ENCODE data around the gene KHDC4.

Gene KHDC4

GRCh38 chr1:155934097-155934935 is at the start of gene KHDC4:
Gene KHDC4, minus strand, starts transcription at chr1:155934413. Its CDS starts 40 bp downstream, at chr1:155934373.
- peak; percentile 86 to 87 for DNase-seq (ENCODE audit: low read depth in 2 of 2)

GRCh38 chr1:155983191-155984024 is 49.2 kb upstream of the KHDC4 start:
- no peak for DNase-seq (ENCODE audit: low read depth in 2 of 2)

GRCh38 chr1:155982106-155982505 is 47.9 kb upstream of the KHDC4 start:
- no peak for DNase-seq (ENCODE audit: low read depth in 2 of 2)

GRCh38 chr1:155981266-155982088 is 47.3 kb upstream of the KHDC4 start:
- DNase-seq (ENCODE audit: low read depth in 2 of 2): no peak

- no peak for DNase-seq (ENCODE audit: low read depth in 2 of 2)
Measured at GRCh38 chr1:155979597-155980343, 45.6 kb upstream of the KHDC4 start.

- no peak for DNase-seq (ENCODE audit: low read depth in 2 of 2)
Measured at GRCh38 chr1:155978973-155979429, 44.8 kb upstream of the KHDC4 start.

GRCh38 chr1:155978325-155978972 is 44.2 kb upstream of the KHDC4 start, which contains the start of gene ARHGEF2:
Gene ARHGEF2, minus strand, starts transcription at chr1:155978547. Its CDS starts 120 bp downstream, at chr1:155978427.
- peak; percentile 71 to 77 for DNase-seq (ENCODE audit: low read depth in 2 of 2)

GRCh38 chr1:155977690-155978324 is 43.6 kb upstream of the KHDC4 start:
- peak; percentile 70 to 71 for DNase-seq (ENCODE audit: low read depth in 2 of 2)

GRCh38 chr1:155976913-155977689 is 42.9 kb upstream of the KHDC4 start:
- no peak for DNase-seq (ENCODE audit: low read depth in 2 of 2)

GRCh38 chr1:155976062-155976912 is 42.1 kb upstream of the KHDC4 start:
- peak; percentile 48 to 49 for DNase-seq (ENCODE audit: low read depth in 2 of 2)

GRCh38 chr1:155975375-155976061 is 41.3 kb upstream of the KHDC4 start:
- no peak for DNase-seq (ENCODE audit: low read depth in 2 of 2)

GRCh38 chr1:155974208-155975115 is 40.2 kb upstream of the KHDC4 start:
- DNase-seq (ENCODE audit: low read depth in 2 of 2): no peak

- no peak for DNase-seq (ENCODE audit: low read depth in 2 of 2)
Measured at GRCh38 chr1:155973723-155974122, 39.5 kb upstream of the KHDC4 start.

- DNase-seq (ENCODE audit: low read depth in 2 of 2): no peak
Measured at GRCh38 chr1:155971910-155972809, 37.9 kb upstream of the KHDC4 start.

- no peak for DNase-seq (ENCODE audit: low read depth in 2 of 2)
Measured at GRCh38 chr1:155970531-155971167, 36.4 kb upstream of the KHDC4 start.

Measured in stimulated activated CD8-positive, alpha-beta memory T cell treated with anti-CD3 and anti-CD28 coated beads, Interleukin-15, amount 100 ng/mL, for 4 hours (primary cell).